Measurements from ENCODE around the gene FBXL15. TPM values are rescaled to one million over a fixed set of nuclear protein-coding genes. Genes with fewer than 3 reads are reported as not detected.

The FBXL15 gene
- total and polyA plus RNA-seq, 2 of the 13 experiments (the other 11 are each of a cell fraction or from before 2014, with no cell fraction given), result 4.3 to 8.3 TPM

- TF ChIP-seq CAMTA2 (CRISPR knock-in tag; IDR thresholded peaks at IDR 0.05; ENCODE audit: borderline replicate concordance) (no peak), HMG20B (CRISPR knock-in tag; conservative IDR thresholded peaks at IDR 0.05) (no peak), RFXAP (CRISPR knock-in tag; IDR thresholded peaks at IDR 0.05; ENCODE audit: borderline replicate concordance) (peak; percentile 93; the same call in 1 of the 2 replicates), POLR2AphosphoS2 (IDR thresholded peaks at IDR 0.05; ENCODE audit: low read depth, low read length) (no peak), GTF2F1 (IDR thresholded peaks at IDR 0.05; ENCODE audit: low read length) (no peak), HNF4G (IDR thresholded peaks at IDR 0.05; ENCODE audit: borderline replicate concordance, low read depth, low read length) (peak; percentile 20; the same call in 1 of the 2 replicates), HNF4G (CRISPR knock-in tag; IDR thresholded peaks at IDR 0.05; ENCODE audit: borderline replicate concordance, low read depth) (no peak), PHF20 (CRISPR knock-in tag; IDR thresholded peaks at IDR 0.05) (peak; percentile 75), ZNF883 (CRISPR knock-in tag; IDR thresholded peaks at IDR 0.05; ENCODE audit: not compliant biosample characterization) (no peak), BHLHE40 (IDR thresholded peaks at IDR 0.05; ENCODE audit: low read length) (0 out of 2 replicates have a peak, but pooled peaks have one; percentile 7), FOSL2 (CRISPR knock-in tag; IDR thresholded peaks at IDR 0.05) (0 out of 2 replicates have a peak, but pooled peaks have one; percentile 6), PLRG1 (conservative IDR thresholded peaks at IDR 0.05) (no peak), DMAP1 (CRISPR knock-in tag; IDR thresholded peaks at IDR 0.05) (peak; percentile 83), RBFOX2 (IDR thresholded peaks at IDR 0.05; ENCODE audit: low read depth, low read length) (peak; percentile 69), ZNF432 (CRISPR knock-in tag; IDR thresholded peaks at IDR 0.05; ENCODE audit: borderline replicate concordance) (no peak), THAP11 (CRISPR knock-in tag; IDR thresholded peaks at IDR 0.05) (peak; percentile 66; the same call in 1 of the 2 replicates), MED1 (CRISPR knock-in tag; IDR thresholded peaks at IDR 0.05) (peak; percentile 29), ZNF446 (CRISPR knock-in tag; IDR thresholded peaks at IDR 0.05) (peak; percentile 78; the same call in 1 of the 2 replicates)
- TF ChIP-seq, protein P1, sequence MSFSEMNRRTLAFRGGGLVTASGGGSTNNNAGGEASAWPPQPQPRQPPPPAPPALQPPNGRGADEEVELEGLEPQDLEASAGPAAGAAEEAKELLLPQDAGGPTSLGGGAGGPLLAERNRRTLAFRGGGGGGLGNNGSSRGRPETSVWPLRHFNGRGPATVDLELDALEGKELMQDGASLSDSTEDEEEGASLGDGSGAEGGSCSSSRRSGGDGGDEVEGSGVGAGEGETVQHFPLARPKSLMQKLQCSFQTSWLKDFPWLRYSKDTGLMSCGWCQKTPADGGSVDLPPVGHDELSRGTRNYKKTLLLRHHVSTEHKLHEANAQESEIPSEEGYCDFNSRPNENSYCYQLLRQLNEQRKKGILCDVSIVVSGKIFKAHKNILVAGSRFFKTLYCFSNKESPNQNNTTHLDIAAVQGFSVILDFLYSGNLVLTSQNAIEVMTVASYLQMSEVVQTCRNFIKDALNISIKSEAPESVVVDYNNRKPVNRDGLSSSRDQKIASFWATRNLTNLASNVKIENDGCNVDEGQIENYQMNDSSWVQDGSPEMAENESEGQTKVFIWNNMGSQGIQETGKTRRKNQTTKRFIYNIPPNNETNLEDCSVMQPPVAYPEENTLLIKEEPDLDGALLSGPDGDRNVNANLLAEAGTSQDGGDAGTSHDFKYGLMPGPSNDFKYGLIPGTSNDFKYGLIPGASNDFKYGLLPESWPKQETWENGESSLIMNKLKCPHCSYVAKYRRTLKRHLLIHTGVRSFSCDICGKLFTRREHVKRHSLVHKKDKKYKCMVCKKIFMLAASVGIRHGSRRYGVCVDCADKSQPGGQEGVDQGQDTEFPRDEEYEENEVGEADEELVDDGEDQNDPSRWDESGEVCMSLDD (CRISPR knock-in tag; IDR thresholded peaks at IDR 0.05; ENCODE audit: borderline replicate concordance), result peak; percentile 98
- TF ChIP-seq, protein P2, sequence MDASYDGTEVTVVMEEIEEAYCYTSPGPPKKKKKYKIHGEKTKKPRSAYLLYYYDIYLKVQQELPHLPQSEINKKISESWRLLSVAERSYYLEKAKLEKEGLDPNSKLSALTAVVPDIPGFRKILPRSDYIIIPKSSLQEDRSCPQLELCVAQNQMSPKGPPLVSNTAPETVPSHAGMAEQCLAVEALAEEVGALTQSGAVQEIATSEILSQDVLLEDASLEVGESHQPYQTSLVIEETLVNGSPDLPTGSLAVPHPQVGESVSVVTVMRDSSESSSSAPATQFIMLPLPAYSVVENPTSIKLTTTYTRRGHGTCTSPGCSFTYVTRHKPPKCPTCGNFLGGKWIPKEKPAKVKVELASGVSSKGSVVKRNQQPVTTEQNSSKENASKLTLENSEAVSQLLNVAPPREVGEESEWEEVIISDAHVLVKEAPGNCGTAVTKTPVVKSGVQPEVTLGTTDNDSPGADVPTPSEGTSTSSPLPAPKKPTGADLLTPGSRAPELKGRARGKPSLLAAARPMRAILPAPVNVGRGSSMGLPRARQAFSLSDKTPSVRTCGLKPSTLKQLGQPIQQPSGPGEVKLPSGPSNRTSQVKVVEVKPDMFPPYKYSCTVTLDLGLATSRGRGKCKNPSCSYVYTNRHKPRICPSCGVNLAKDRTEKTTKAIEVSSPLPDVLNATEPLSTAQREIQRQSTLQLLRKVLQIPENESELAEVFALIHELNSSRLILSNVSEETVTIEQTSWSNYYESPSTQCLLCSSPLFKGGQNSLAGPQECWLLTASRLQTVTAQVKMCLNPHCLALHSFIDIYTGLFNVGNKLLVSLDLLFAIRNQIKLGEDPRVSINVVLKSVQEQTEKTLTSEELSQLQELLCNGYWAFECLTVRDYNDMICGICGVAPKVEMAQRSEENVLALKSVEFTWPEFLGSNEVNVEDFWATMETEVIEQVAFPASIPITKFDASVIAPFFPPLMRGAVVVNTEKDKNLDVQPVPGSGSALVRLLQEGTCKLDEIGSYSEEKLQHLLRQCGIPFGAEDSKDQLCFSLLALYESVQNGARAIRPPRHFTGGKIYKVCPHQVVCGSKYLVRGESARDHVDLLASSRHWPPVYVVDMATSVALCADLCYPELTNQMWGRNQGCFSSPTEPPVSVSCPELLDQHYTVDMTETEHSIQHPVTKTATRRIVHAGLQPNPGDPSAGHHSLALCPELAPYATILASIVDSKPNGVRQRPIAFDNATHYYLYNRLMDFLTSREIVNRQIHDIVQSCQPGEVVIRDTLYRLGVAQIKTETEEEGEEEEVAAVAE (CRISPR knock-in tag; IDR thresholded peaks at IDR 0.05; ENCODE audit: borderline replicate concordance), result no peak
- TF ChIP-seq, protein P3, sequence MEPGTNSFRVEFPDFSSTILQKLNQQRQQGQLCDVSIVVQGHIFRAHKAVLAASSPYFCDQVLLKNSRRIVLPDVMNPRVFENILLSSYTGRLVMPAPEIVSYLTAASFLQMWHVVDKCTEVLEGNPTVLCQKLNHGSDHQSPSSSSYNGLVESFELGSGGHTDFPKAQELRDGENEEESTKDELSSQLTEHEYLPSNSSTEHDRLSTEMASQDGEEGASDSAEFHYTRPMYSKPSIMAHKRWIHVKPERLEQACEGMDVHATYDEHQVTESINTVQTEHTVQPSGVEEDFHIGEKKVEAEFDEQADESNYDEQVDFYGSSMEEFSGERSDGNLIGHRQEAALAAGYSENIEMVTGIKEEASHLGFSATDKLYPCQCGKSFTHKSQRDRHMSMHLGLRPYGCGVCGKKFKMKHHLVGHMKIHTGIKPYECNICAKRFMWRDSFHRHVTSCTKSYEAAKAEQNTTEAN (CRISPR knock-in tag; conservative IDR thresholded peaks at IDR 0.05), result peak; percentile 65
Measured at GRCh38 chr10:102394079-102394800, 26.4 kb upstream of the FBXL15 start (continued).

Measured in HepG2 (cell line).